Measurements from ENCODE around the gene CASR. TPM values are rescaled to one million over a fixed set of nuclear protein-coding genes. Genes with fewer than 3 reads are reported as not detected.
"Not testable (repeated sequence)": the region's sequence is repeated elsewhere in the genome, so short reads cannot be mapped to it uniquely, and the experiment has no call there.

CASR gene
- total RNA-seq, 1 donor from 2014 or later, result 0.06 TPM

- DNase-seq (ENCODE audit: low read depth), result no peak
- no peak overlapping the region for H3K4me3 ChIP-seq (ENCODE audit: low read depth, low read length)
- TF ChIP-seq CTCF (conservative IDR thresholded peaks at IDR 0.05; ENCODE audit: low read depth, low read length), result no peak
Observed at GRCh38 chr3:122169911-122170310, 13.6 kb upstream of the CASR start.

GRCh38 chr3:122171361-122171760 is 12.1 kb upstream of the CASR start:
- H3K4me3 ChIP-seq (ENCODE audit: low read depth, low read length); DNase-seq (ENCODE audit: low read depth): not testable (repeated sequence)

GRCh38 chr3:122178711-122179110 is 4.8 kb upstream of the CASR start:
- no peak overlapping the region for H3K4me3 ChIP-seq (ENCODE audit: low read depth, low read length)
- no peak for TF ChIP-seq CTCF (conservative IDR thresholded peaks at IDR 0.05; ENCODE audit: low read depth, low read length)
- DNase-seq (ENCODE audit: low read depth), result no peak

GRCh38 chr3:122183893-122184590 is 574 bp downstream of the CASR start:
- no peak for TF ChIP-seq CTCF (conservative IDR thresholded peaks at IDR 0.05; ENCODE audit: low read depth, low read length)
- H3K4me3 ChIP-seq (ENCODE audit: low read depth, low read length), result peak overlapping the region; percentile 53
- DNase-seq (ENCODE audit: low read depth), result no peak

GRCh38 chr3:122184591-122184929 is 1.1 kb downstream of the CASR start:
- no peak for TF ChIP-seq CTCF (conservative IDR thresholded peaks at IDR 0.05; ENCODE audit: low read depth, low read length)
- H3K4me3 ChIP-seq (ENCODE audit: low read depth, low read length), result peak overlapping the region; percentile 53
- no peak for DNase-seq (ENCODE audit: low read depth)

GRCh38 chr3:122186372-122186771 is 2.9 kb downstream of the CASR start:
- no peak for DNase-seq (ENCODE audit: low read depth)
- no peak overlapping the region for H3K4me3 ChIP-seq (ENCODE audit: low read depth, low read length)
- no peak for TF ChIP-seq CTCF (conservative IDR thresholded peaks at IDR 0.05; ENCODE audit: low read depth, low read length)

GRCh38 chr3:122188737-122189136 is 5.3 kb downstream of the CASR start:
- DNase-seq (ENCODE audit: low read depth), result no peak
- TF ChIP-seq CTCF (conservative IDR thresholded peaks at IDR 0.05; ENCODE audit: low read depth, low read length), result no peak
- H3K4me3 ChIP-seq (ENCODE audit: low read depth, low read length), result no peak overlapping the region
